Progenitor cell of endocrine pancreas (in vitro differentiated cells): ENCODE results near the gene C1orf74. TPM values are rescaled to one million over a fixed set of nuclear protein-coding genes. Genes with fewer than 3 reads are reported as not detected.

ENCODE experiments used
- DNase-seq: peaks from one replicate; pipeline ENCODE4 v3.0.0; 2021; ENCODE audit warnings: low spot score; ENCODE audit not compliant: unreplicated experiment
- H3K27ac Mint-ChIP-seq: 2 replicates; pipeline ENCODE4 v1.8.0; 2021; ENCODE audit warnings: mild to moderate bottlenecking, moderate library complexity, mixed read lengths
- H3K27me3 Mint-ChIP-seq: 2 replicates; pipeline ENCODE4 v1.8.0; 2021; ENCODE audit warnings: mixed read lengths
- H3K36me3 Mint-ChIP-seq: 2 replicates; pipeline ENCODE4 v1.8.0; 2022; ENCODE audit warnings: mixed read lengths; ENCODE audit not compliant: insufficient read depth
- H3K4me1 Mint-ChIP-seq: 2 replicates; pipeline ENCODE4 v1.8.0; 2021; ENCODE audit warnings: low read depth, mixed read lengths
- H3K4me3 Mint-ChIP-seq: 2 replicates; pipeline ENCODE4 v1.8.0; 2021; ENCODE audit warnings: low read depth, mild to moderate bottlenecking, moderate library complexity, mixed read lengths
- H3K9me3 Mint-ChIP-seq: 2 replicates; pipeline ENCODE4 v1.8.0; 2021; ENCODE audit warnings: low read depth, mixed read lengths
- total RNA-seq: library from RNA; stranded (reverse); gene quantifications from 2 replicates; pipeline ENCODE4 v1.2.1, GENCODE V29; 2021
- TF ChIP-seq, protein P1 (sequence below): fragments of 200-600 bp; sonication (generic); IDR thresholded peaks from one replicate; pipeline ENCODE4 v1.5.0; 2021; ENCODE audit warnings: antibody characterized with exemption, mild to moderate bottlenecking; ENCODE audit not compliant: unreplicated experiment

Gene C1orf74
- total RNA-seq, 1 donor from 2014 or later = 2.5 TPM

- Mint-ChIP-seq H3K36me3 (no peaks in the 10 kb centered on the region), H3K9me3 (no peaks in the 10 kb centered on the region), H3K27ac (no peak overlapping the region), H3K27me3 (peaks cover 14% of the 10 kb centered on the region), H3K4me3 (no peak overlapping the region), H3K4me1 (no peaks in the 10 kb centered on the region)
- DNase-seq = no peak
- TF ChIP-seq, protein P1, sequence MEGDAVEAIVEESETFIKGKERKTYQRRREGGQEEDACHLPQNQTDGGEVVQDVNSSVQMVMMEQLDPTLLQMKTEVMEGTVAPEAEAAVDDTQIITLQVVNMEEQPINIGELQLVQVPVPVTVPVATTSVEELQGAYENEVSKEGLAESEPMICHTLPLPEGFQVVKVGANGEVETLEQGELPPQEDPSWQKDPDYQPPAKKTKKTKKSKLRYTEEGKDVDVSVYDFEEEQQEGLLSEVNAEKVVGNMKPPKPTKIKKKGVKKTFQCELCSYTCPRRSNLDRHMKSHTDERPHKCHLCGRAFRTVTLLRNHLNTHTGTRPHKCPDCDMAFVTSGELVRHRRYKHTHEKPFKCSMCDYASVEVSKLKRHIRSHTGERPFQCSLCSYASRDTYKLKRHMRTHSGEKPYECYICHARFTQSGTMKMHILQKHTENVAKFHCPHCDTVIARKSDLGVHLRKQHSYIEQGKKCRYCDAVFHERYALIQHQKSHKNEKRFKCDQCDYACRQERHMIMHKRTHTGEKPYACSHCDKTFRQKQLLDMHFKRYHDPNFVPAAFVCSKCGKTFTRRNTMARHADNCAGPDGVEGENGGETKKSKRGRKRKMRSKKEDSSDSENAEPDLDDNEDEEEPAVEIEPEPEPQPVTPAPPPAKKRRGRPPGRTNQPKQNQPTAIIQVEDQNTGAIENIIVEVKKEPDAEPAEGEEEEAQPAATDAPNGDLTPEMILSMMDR = no peak
Measured at GRCh38 chr1:209737118-209737505, 47.2 kb downstream of the C1orf74 start.

GRCh38 chr1:209736490-209737117, 47.8 kb downstream of the C1orf74 start:
- Mint-ChIP-seq H3K9me3 (no peaks in the 10 kb centered on the region), H3K36me3 (no peaks in the 10 kb centered on the region), H3K27me3 (peaks cover 14% of the 10 kb centered on the region), H3K4me1 (no peaks in the 10 kb centered on the region), H3K4me3 (no peak overlapping the region), H3K27ac (no peak overlapping the region)
- TF ChIP-seq, protein P1 = no peak
- DNase-seq = no peak

GRCh38 chr1:209733409-209734192, 50.8 kb downstream of the C1orf74 start:
- Mint-ChIP-seq H3K36me3 (no peaks in the 10 kb centered on the region), H3K4me1 (no peaks in the 10 kb centered on the region), H3K9me3 (peaks cover 4% of the 10 kb centered on the region), H3K27ac (no peak overlapping the region), H3K27me3 (peaks cover 14% of the 10 kb centered on the region), H3K4me3 (no peak overlapping the region)
- no peak for DNase-seq
- TF ChIP-seq, protein P1 = no peak

- Mint-ChIP-seq H3K4me1 (no peaks in the 10 kb centered on the region), H3K4me3 (no peak overlapping the region), H3K27ac (no peak overlapping the region), H3K9me3 (peaks cover 4% of the 10 kb centered on the region), H3K36me3 (no peaks in the 10 kb centered on the region), H3K27me3 (peaks cover 14% of the 10 kb centered on the region)
- DNase-seq = no peak
- TF ChIP-seq, protein P1 = no peak
Measured at GRCh38 chr1:209732725-209733124, 51.6 kb downstream of the C1orf74 start.

- Mint-ChIP-seq H3K27me3 (peaks cover 9% of the 10 kb centered on the region), H3K4me3 (no peak overlapping the region), H3K9me3 (peaks cover 4% of the 10 kb centered on the region), H3K4me1 (no peaks in the 10 kb centered on the region), H3K36me3 (no peaks in the 10 kb centered on the region), H3K27ac (no peak overlapping the region)
- no peak for DNase-seq
- TF ChIP-seq, protein P1 = no peak
Measured at GRCh38 chr1:209729436-209729835, 54.9 kb downstream of the C1orf74 start.

Other genes with a start within 250 kb of the C1orf74 start
- gene CAMK1G, start 200.8 kb downstream of the C1orf74 start, total RNA-seq = 2.4 and 2.7 TPM in 2 replicates
- gene LAMB3, start 132.1 kb downstream of the C1orf74 start, total RNA-seq = 10.7 and 12.5 TPM in 2 replicates
- gene G0S2, start 109.1 kb downstream of the C1orf74 start, total RNA-seq = 0.60 and 0.79 TPM in 2 replicates
- gene HSD11B1, start 79.7 kb downstream of the C1orf74 start, total RNA-seq = not detected in 2 replicates
- gene TRAF3IP3, start 28.5 kb downstream of the C1orf74 start, total RNA-seq = not detected in 2 replicates
- gene IRF6, start 21.6 kb upstream of the C1orf74 start, total RNA-seq = 19.6 and 23.4 TPM in 2 replicates
- 7.4 and 7.8 TPM in 2 replicates for gene UTP25, start 43.4 kb upstream of the C1orf74 start, total RNA-seq
- 3.7 TPM in 2 replicates for gene SYT14, start 153.7 kb upstream of the C1orf74 start, total RNA-seq